Limb (tissue), 2 donors: Measurements from ENCODE around the gene FKBP4.
A peak's percentile ranks its signal among the peaks of the same experiment; 100 is the strongest.
"Not testable (repeated sequence)": the region's sequence is repeated elsewhere in the genome, so short reads cannot be mapped to it uniquely, and the experiment has no call there.

ENCODE experiments used
- DNase-seq, 2 donors: peaks; one replicate each; pipeline ENCODE4 v3.0.0-alpha.2; 2016; ENCODE audit errors: extremely low spot score in 2 of 2

The FKBP4 gene, protein sequence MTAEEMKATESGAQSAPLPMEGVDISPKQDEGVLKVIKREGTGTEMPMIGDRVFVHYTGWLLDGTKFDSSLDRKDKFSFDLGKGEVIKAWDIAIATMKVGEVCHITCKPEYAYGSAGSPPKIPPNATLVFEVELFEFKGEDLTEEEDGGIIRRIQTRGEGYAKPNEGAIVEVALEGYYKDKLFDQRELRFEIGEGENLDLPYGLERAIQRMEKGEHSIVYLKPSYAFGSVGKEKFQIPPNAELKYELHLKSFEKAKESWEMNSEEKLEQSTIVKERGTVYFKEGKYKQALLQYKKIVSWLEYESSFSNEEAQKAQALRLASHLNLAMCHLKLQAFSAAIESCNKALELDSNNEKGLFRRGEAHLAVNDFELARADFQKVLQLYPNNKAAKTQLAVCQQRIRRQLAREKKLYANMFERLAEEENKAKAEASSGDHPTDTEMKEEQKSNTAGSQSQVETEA

GRCh38 chr12:2794736-2795289 lies at the start of gene FKBP4:
FKBP4 (plus strand) TSS chr12:2794970; CDS start chr12:2795140, 170 bp downstream.
- DNase-seq, result peak; percentile 86 to 90

- no peak for DNase-seq
These were observed 49.1 kb upstream of the FKBP4 start for GRCh38 chr12:2745655-2746054.

DNA sequence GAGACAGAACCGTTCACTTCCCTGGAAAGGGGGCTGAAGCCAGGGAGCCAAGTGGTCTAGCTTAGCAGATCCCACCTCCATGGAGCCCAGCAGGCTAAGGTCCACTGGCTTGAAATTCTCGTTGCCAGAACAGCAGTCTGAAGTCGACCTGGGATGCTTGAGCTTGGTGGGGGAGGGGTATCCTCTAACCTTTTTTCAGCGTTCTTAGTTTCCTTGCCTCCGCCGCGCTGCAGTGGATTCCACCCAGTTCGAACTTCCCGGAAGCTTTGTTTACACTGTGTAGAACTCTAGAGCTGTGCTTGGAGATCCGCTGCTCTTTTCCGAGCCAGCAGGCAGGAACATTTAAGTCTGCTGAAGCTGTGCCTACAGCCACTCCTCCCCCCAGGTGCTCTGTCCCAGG lies 45.2 kb upstream of the FKBP4 start:
- no peak for DNase-seq

DNA sequence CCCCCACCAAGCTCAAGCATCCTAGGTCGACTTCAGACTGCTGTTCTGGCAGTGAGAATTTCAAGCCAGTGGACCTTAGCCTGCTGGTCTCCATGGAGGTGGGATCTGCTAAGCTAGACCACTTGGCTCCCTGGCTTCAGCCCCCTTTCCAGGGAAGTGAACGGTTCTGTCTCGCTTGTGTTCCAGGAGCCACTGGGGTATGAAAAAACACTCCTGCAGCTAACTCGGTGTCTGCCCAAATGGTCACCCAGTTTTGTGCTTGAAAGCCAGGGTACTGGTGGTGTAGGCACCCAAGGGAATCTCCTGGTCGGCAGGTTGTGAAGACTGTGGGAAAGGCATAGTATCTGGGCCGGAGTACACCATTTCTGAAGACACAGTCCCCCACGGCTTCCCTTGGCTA lies 44.6 kb upstream of the FKBP4 start:
- no peak for DNase-seq

GRCh38 chr12:2751230-2751629 lies 43.5 kb upstream of the FKBP4 start:
- DNase-seq, result no peak

- DNase-seq, result no peak
These were observed 43.1 kb upstream of the FKBP4 start for GRCh38 chr12:2751686-2752085.

DNA sequence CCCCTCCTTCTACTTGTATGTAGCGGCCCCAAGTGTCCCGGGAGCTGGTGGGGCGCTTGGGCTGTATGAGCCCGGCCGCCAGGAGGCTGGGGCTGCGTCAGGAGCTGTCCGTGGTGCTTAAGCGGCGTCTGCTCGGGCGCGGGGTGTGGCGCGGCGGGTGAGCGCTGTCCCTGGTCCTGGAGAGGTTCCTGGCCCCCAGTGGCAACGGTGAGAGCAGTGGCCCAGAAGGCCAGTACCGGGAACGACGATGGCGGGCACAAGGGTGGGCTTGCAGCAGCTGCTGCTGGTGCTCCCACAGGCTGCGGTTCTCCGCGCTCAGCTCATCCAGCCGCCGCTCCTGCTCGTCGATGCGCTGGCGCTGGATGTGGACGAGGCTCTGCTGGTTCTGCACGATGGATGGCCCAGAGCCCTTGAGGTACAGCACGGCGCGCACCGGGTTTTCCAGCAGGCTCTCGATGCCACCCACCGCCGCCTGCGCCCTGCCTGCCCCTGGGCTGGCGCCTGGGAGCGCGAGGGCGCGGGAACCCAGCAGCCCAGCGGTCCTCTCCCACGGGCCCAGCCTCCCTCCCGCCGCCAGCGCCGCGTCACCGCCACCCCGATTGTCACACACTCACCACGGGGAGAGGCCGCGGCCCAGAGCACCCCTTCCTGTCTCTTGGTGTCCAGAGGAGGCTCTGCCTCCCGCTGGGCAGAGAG lies 41.9 kb upstream of the FKBP4 start:
- peak; percentile 78 to 94 for DNase-seq

DNA sequence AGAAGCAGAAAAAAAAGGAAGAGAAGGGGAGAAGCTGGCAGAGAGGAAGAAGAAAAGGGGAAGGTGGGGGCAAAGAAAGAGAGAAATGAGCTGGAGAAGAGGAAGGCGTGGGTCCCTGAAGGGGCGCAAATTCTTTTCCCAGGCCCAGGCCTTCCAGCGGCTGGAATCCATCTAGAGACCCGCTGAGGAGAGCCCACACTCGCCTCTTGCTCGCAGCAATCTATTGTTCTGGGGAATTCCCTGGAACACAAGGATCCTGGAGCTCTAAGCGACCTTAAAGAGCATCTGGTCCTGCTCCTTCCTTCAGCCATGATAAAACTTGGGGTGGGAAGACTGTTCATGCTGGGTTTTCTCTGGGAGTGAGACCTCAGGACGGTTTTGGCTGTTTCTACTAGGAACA lies 41.2 kb upstream of the FKBP4 start:
- no peak for DNase-seq

- DNase-seq, result no peak
These were observed 40.6 kb upstream of the FKBP4 start for GRCh38 chr12:2754208-2754607.

DNA sequence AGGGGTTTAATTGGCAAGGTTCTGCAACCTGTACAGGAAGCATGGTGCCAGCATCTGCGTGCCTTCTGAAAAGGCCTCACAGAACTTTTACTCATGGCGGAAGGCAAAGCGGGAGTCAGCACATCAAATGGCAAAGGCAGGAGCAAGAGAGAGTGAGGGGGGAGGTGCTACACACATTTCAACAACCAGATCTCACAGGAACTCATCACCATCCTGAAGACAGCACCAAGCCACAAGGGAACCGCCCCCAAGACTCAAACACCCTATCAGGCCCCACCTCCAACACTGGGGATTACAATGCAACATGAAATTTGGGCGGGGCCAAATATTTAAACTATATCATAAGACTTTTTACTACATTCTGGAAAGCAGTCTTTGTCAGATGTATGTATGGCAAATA lies 38.0 kb upstream of the FKBP4 start:
- no peak for DNase-seq

DNA sequence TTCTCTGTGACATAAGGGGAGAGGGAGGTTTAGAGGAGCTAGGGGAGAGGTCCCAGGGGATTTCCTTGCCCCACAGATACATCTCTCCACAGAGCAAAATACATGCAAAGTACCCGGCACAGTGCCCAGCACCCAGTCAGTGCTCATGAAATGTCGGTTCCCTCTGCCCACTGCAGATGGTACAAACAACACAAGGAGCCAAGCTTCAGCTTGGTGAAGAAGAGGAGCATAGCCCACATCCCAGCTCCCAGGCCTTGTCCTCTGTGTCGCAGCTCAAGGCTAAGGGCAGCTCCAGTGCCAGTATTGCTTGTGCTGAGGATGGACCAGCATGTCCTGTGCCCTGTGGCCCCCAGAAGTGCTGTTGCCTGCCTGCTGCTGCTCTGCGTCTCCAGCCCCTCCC lies 35.0 kb upstream of the FKBP4 start:
- peak in 1 of 2 donors; percentile 9 for DNase-seq

- DNase-seq, result no peak
These were observed 30.4 kb upstream of the FKBP4 start for GRCh38 chr12:2764398-2764797.

GRCh38 chr12:2765052-2765451 lies 29.7 kb upstream of the FKBP4 start:
- DNase-seq, result no peak

GRCh38 chr12:2765608-2766007 lies 29.2 kb upstream of the FKBP4 start:
- DNase-seq, result no peak

DNA sequence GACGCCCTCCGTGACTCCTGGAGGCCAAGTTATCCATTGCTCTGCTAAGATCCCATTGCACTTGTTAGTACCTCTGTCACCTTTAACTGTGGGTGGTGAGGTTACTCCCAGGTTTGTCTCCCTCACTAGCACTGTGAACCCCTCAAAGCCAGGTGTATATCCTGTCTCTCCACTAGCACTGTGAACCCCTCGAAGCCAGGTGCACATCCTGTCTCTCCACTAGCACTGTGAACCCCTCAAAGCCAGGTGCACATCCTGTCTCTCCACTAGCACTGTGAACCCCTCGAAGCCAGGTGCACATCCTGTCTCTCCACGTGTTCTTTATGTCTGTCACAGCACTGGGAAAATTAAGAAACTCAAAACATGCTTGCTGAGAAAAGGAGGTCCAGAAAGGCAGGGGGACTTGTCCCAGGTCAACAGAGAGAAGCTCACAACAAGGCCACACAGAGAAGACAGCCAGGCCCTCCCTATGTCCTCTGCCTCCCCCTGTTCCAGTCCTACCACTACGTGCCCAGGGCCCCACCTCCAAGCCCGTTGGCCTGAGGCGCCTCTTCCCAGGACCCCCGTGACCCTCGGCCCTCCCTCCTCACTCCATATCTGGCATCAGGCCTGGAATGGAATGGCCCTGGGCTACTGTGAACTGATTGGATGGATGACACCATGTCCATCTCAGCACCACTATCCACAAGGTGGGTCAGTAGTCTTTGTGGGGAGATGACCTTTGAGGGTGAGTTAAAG lies 26.4 kb upstream of the FKBP4 start:
- DNase-seq, result no peak

GRCh38 chr12:2769866-2770533 lies 24.8 kb upstream of the FKBP4 start:
- DNase-seq, result no peak

DNA sequence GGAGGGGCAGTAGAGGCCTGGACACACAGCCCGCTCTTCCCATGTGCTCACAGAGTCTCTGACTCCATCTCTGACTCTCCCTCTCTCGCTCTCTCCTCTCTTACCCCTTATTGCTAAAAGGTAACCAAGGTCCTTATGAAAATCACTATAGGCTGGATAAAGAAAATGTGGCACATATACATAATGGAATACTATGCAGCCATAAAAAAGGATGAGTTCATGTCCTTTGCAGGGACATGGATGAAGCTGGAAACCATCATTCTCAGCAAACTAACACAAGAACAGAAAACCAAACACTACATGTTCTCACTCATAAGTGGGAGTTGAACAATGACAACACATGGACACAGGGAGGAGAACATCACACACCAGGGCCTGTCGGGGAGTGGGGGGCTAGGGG lies 24.2 kb upstream of the FKBP4 start:
- DNase-seq, result not testable (repeated sequence)

GRCh38 chr12:2772370-2772769 lies 22.4 kb upstream of the FKBP4 start:
- no peak for DNase-seq

DNA sequence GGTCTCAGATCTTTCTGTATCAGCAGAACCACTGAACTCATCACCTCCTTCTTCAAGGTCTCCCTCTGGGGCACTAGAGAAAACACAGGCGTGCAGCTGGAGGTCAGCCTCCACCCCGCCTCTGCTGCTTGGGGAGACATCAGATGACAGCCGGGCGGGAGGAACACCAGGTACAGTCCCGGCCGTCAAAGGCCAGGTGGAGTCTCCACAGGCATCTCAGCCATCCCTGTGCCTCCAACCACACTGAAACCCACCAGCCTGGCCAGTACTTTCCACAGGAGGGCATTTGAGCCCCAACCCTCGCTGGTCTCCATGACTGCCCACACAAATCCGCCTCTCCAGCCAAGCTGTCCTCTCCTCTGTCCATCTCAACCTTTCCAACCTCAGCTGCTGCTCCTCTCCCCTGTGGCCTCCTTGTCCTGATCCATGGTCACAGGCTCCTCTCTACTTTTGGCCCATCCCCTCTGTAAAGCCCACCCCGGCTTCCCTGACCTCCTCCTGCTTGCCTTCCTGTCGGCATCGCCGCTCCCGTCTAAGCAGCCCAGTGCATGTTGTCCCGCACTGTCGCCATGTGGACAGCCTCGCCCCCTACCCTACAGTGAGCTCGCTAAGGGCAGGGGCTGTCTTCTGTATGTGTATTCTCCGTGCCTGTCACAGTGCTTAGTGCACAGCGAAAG lies 21.4 kb upstream of the FKBP4 start:
- no peak for DNase-seq

- no peak for DNase-seq
These were observed 19.3 kb upstream of the FKBP4 start for GRCh38 chr12:2775431-2775830.
